LoVo (cell line): ENCODE data around the gene TNNT2.

Experiments used
- DNase-seq: peaks from one replicate; pipeline ENCODE4 v3.0.0-alpha.2; 2016; ENCODE audit warnings: low spot score

TNNT2 gene

DNA sequence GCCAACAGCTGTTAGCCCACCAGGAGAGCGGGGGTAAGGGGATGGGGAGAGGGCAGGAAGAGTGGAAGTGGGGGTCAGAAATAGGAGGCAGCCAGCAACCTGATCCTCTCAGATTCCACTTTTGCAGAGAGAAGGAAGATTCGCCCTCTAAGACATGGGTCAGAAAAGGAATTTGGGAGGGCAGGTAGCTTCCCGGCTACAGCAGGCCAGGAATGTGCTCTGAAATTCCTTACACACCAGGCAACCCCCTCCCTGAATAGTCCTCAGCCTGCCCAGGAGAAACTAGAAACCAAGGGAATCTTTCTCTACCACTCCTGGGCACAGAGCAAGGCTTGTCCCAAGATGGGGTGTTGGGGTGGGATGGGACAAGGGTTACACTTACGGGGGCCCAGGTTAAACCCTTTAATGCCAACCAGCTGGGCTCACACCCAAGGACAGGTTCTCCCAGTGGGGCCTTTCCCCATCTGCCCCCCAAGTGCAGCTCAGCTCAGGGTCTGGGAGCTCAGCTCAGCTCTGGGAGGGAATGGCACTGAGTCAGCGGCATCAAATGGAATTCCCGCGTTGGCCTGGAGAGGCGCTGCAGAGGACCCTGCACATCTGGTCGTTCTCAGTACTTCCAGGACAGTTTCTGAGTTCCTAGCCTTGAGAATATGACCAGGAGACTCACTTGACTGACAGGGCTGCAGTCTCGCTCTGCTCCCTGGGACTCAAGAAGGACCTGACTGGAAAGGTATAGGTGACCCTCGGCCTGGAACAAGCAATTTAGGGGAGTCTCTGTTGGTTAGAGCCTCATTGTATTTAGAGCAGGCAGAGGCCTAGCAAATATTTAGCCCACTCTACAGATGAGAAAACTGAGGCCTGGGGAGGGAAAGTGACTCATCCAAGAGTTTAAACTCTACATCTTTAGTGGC, 761 bp downstream of the TNNT2 start:
- DNase-seq = peak; percentile 49

DNA sequence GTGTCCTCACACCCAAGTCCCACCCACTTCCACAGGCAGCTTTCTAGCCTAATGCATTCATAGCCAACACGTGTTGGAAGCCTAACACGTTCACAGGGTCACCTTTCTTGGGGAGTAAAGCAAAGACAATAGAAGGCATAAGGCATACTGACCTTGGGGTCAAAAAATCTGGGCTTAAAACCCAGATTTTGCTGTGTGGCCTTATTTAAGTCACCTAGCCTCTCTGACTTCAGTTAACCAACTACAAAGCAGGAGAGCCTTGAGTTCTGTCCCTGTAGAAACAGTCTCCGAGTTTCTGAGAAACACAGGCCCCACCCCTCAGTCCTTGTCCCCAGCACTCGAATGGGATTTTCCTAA, 1.4 kb downstream of the TNNT2 start:
- DNase-seq = no peak

DNA sequence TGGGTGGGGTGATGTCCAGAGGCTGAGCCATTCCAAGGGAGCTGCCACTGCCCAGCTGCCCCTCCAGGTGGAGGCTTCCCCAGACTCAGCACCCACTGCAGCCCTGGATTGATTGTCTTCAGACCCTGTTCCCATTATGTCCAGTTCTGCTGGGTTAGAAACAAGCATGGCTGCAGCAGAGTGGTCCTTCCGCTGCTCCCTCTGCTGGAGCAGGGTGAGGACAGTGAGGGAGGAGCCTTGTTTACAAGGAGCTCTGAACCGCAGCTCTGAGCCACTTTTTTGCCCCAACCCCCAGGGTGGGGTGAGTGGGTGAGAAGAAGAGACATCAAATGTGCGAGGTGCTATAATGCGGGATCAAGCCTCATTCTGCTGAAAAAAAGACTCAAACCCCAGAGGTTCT, 2.3 kb downstream of the TNNT2 start:
- no peak for DNase-seq

DNA sequence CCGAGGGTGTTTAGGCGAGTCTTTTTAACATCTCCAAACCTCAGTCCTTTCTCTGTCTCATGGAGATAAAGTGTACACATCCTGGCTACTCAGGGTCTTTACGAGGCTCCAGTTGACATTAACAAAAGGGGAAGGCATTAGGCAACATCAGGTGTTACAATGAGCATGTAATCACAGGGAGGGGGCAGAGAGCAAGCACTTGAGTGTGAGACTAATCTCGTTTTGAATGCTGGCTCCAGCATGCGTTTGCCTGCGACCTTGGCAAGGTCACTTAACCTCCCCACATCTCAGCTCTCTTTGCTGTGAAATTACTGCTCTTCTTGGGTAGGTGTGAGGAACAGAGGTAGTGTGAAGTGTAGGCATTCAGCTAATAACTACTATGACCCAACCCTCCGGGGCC, 3.1 kb downstream of the TNNT2 start:
- no peak for DNase-seq

DNA sequence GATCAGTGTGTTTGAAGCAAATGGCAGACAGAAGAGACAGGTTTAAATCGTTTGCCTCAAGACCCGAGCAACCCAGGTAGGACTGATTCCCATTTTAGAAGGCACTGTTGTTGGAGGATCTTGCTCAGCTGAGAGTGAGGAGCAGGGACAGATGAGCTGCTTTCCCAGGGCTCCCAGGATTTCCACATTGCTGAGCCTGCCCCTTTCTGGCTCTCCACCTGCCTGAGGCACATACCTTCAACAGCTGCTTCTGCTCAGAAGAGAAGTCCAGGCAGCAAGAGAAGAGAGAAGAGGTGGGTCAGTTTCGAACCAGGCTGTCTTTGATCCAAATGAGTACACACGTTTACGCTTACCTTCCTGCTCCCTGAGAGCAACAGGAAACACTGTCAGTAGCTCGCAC, 5.7 kb downstream of the TNNT2 start:
- DNase-seq = no peak

DNA sequence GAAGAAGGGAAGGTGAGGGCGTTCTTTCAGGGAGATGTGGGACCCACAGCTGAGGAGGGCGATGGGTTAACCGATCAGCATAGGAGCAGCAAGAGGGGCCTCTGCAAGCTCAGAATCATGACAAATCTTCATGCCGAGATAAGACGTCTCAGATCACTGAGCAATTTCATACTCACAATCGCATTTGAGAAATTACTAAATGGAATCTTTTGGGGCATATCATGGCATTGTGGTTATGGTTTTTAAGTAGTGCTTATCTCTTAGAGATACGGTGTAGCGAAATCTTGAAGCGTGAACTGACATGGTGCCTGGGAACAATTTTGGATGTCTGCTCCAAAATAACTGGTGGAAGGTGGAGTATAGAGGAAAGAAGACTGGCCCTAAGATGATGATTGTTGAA, 6.2 kb downstream of the TNNT2 start:
- no peak for DNase-seq

DNA sequence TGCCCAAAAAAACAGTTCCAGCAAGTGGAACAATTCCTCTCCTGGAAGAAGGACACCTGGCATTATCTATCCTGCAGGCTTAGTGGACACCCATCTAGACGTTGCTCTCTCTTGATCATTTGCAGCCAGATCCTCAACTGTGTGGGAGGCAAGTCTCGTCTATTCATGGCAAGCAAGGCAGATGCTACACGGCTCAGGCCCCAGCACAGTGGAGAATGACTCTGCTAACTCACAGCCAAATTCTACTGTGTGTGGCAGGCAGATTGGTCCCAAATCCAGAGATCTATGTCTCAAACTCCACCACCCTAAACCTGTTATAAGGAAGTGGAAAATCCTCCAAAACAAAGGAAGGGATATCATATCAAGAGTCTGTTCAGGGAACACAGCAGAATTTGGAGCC, 7.0 kb downstream of the TNNT2 start:
- no peak for DNase-seq

DNA sequence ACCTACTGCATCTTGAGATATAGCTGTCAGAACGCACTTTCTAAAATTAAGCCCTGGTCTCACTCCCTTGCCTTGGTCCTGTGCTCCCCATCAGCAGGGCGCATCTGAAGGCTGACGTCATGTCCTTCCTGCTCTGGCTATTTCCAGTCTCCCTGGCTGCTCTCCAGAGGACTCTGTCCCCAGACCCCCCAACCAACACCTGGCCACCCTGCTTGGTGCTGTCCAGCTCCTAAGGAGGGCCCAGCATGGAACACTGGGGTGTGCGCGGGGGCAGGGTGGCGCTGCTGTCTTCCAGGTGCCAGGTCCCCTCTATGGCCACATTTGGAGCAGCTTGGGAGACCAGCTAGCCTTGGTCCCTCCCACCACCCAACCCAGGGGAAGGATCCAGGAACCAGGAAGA, 8.3 kb downstream of the TNNT2 start:
- no peak for DNase-seq

DNA sequence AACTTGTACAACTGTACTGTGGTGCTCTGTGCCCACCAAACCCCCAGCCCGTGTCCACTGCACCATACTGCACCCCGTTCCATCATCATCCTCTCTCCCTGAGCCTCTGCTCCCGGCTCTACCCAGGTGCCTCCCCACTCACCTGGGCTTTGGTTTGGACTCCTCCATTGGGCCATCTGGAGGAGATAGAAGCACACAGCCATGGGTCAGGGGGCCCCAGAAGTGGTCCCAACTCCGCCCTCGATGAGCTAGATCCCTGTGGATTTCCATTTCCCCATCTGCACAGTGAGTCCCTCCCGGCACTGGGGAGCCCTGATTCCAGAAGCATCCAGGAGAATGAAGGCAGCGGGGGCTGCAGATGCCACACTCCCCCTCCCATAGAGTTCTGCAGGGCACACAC, 10.8 kb downstream of the TNNT2 start:
- DNase-seq = no peak

DNA sequence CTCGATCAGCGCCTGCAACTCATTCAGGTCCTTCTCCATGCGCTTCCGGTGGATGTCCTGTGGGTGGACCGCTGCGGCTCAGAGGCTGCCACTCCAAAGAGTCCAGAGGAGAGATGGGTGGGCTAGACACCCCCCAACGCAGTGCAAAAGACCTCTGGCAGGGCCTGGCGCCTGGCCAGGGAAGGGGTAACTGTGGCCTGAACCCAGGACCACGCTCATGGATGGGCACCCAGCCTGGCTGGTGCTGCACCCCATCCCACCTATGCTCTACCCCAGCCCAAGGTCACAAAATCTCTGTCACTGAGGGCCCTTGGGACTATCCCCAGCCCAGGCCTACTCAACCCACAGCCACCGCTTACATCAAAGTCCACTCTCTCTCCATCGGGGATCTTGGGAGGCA, 12.2 kb downstream of the TNNT2 start:
- no peak for DNase-seq

DNA sequence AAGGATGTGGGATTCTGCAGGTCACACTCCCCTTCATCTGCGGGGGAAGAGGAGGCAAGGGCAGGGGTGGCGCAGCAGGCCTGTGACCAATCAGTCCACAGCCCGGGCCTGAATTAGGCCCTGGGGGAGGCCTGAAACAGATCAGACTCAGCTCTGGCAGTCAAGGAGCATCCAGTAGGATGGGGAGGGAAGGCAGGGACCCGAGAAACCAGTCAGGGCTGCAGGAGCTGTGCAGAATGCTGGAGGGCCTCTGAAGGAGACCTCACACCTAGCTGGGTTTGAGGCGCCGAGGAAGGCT, 12.7 kb downstream of the TNNT2 start:
- DNase-seq = no peak

DNA sequence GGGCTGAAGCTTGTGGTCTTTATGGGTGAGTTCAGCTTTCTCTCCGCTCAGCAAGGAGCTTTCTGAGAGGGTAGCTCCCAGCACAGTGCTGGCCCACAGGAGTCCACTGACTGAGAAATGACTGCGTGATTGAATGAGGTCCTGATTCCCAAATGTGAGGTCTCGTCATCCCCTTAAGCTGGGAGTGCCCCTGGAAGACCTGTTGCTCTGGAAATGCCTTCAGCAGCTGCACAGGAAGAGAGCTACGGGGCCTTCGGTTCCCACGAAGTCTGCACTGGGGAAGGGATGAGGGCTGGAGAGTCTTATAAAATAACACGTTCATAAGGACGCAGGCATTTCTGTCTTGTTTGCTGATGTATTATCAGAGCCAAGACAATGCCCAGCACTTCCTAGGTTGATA, 14.0 kb downstream of the TNNT2 start:
- no peak for DNase-seq

DNA sequence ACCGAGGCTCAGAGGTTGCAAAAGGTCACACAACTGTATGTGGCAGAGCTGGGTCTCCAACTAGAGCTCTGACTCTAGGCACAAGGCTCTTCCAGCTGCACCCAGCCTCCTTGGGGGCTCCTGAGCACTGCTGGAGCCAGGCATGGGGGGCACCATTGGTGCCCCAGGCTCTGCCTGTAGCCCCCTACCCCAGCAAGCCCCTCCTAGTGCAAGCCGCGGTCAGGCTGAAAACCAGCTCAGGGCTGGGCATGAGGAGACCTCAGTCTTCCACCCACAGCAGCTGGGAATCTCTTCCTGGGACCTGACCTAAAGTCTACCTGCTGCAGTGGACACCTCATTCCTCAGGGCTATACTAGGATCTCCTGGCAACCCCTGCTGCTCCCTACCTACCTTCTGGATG, 14.6 kb downstream of the TNNT2 start:
- no peak for DNase-seq

DNA sequence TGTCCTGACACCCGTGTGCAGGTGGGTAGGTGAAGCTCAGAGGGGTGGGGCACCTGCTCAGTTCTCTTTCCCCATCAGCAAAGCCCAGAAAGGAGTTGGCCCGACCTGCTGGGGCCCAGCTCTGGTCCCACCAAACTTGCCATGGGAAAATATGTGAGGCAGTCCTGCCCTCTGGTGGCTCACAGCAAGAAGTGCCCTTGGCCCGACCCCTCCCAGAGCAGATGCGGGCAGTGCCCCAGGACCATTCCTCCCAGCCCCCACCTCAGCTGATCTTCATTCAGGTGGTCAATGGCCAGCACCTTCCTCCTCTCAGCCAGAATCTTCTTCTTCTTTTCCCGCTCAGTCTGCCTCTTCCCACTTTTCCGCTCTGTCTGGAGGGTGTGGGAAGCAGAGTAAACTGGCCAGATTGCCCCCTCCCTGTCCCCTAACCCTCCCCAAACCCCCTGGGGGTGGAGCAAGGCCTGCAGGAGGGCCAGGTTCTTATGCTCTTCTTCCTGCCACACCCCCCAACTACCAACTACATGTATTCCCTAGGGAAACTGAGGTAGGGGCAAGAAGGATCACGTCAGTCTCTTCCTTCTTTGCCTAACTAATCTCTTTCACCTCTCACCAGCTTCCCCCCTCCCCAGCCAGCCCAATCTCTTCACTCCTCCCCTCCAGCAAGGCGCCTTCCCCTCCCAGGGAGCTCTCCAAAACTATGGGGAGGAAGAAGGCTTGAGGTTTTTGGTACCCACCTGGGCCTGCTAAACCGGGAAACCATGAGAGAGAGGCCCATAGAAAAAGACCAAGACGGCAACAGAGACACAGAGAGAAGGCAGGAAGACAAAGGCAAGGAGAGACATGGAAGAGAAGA, 15.6 kb downstream of the TNNT2 start:
- peak; percentile 40 for DNase-seq

DNA sequence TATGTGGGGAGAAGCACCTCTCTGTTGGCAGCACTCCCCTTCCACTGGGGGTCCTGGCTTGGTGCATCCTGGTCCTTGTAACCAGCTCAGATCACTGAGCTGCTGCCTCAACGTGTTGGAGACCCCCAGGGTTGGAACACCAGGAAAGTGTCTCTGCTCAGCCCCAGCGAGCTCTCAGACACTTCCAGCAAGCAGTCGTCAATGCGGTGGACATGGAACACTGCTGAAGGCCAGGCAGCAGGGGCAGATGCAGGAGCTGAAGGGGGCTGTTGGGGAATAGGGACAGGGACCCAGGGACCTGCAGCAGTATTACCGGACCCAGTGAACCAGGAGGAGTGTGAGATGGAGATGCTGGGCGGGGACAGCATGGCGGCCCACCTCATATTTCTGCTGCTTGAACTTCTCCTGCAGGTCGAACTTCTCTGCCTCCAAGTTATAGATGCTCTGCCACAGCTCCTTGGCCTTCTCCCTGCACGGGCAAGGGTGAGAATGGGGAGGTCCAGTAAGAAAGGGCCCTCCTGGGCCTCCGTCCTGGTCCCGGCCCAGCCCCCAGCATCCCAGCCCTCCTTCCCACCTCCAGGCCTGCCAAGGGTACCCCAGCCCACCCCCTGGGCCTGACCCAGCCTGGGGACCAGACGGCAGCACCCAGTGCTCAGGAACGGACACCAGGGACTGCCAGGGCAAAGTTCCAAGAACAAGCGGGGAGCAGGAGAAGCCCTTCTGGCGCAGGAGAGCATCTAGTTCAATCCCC, 16.4 kb downstream of the TNNT2 start:
- no peak for DNase-seq

DNA sequence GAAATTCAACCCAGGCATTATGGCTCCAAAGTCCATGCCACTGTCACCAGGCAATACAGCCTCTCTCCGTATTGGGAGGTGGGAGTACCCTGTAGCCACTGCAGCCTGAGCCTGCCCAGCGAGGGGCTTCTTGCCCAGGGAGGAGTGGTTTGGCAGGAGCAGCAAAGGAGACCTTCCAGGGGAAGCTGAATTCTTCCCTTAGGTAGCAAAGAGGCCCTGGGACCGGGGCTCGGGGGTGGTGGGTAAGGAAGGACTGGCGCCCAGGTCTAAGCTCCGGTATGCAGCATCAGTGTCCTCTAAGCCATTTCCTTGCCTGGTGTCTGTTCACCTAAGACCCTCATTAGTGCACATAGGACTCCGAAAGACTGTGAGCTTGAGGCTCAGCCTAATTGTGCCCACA, 17.0 kb downstream of the TNNT2 start:
- no peak for DNase-seq

DNA sequence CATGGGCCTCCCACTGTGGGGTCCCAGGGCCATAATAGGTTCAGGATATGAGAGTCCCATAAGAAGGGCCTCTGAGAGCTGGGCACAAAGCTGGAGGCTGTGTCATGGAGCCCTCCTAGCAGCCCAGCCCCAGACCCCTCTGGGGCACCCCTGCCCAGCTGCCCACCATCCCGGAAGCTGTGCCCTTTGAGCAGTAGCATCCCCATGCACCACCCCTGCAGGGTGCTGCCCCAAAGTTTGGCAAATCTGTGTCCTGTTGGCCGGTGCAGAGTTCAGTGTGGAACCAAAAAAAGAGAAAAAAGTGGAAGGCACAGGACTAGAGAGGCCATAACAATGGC, 17.6 kb downstream of the TNNT2 start:
- no peak for DNase-seq

DNA sequence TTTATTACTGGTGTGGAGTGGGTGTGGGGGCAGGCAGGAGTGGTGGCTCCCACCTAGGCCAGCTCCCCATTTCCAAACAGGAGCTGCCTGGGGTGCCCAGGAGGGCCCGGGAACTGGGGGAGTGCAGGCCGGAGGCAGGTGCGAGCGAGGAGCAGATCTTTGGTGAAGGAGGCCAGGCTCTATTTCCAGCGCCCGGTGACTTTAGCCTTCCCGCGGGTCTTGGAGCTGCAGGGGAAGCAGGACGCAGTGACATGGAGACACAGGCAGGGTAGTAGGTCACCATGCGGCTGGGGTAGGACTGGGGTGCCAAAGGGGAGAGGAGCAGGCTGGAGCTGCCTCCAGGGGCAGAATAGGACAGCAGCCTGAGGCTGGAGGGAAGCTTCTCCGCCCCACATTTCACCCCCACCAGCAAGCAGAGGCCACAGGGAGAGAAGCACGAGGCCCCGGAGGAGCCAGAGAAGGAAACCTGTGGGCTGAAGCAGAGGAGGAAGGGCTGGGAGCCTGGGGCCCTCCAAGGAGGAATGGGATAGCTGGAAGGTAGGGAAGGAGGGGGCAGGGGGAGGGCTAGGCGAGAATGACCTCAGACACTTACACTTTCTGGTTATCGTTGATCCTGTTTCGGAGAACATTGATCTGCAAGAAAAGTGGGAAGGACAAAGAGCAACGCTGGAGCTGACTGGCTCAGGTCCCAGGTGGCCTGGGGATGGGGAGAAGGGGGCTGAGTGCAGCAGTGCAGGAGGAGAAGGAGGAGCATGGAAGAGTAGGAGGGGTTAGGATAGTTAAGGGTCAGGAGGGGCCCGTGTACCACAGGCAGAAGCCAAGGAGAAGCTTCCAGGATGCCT, 18.2 kb downstream of the TNNT2 start:
- no peak for DNase-seq

DNA sequence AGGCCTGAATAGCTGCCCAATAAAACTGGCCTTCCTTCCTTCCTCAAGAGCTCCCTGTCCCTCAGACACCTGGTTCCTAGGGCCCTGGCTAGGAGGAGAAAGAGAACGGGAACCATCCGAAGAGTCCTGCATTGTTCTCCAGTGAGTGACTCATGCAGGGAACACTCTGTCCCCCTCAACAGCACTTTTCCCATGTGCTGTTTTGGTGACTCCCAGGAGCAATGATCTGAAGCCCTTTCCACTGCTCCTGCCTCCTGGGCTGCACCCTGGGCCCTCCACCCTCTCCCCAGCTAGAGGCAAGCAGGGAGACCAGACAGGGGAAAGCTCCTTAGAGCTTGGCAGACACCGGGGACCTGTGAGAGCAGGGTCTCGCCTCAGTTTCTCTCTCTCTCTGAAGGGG, 18.9 kb downstream of the TNNT2 start:
- no peak for DNase-seq

DNA sequence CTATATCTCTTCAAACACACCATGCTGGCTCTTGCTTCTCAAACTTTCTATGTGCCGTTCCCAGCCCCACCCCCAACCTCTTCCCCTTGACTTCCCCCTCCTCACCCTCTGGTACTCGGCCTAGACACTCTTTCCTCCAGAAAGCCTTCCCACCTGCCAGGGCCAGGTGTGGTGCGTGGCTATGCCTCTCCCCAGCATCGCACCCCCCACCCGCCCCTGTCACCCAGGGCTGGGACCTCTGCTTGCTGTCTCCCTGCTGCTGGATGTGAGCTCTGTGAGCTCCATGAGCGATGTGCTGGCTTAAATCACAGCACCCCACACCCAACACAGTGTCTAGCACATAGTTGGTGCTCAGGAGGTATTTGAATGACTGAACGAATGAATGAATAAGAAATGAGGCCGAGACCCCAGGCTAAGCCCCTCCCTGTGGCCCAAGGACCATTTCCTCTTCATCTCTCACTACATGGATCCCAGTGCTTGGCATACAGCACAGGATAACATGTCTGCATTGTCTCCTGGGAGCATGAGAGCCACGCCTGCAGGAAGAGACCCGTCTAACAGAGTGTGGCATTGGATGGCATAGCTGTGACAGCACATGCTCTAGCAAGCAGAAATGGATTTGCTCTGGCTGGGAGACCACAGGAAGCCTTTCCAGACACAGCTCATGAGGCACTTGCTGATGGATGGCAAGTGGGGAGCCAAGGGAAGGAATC, 19.7 kb downstream of the TNNT2 start:
- DNase-seq = no peak

DNA sequence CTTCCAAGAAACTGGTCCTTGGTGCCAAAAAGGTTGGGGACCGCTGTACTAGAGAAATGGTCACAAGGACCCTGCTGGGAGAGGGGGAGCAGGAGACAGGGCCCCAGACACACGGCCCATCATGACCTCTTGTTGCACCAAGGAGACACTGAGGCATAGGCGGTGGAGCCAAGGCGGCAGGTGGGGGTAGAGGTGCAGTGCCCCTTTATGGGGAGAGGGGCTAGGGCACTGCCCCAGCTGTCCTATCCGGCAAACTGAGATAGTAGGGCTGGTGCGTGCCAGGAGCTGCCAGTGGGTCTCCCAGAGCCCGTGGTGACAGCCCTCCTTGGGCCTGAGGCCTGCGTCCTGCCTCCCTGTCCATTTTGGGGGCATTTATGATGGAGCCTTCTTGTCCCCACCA, 20.3 kb downstream of the TNNT2 start:
- no peak for DNase-seq

DNA sequence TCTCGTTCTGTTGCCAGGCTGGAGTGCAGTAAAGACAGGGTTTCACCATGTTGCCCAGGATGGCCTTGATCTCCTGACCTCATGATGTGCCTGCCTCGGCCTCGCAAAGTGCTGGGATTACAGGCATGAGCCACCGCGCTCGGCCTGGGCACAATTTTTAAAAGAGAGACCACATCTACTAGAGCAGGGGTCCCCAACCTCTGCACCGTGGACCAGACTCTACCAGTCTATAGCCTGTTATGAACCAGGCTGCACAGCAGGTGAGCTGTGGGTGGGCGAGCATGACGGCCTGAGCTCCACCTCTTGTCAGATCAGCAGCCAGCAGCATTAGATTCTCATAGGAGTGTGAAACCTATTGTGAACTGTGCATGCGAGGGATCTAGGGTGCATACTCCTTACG, 20.8 kb downstream of the TNNT2 start:
- no peak for DNase-seq
